Naive B cell (primary cell): ENCODE data around the gene SFXN1. TPM values are rescaled to one million over a fixed set of nuclear protein-coding genes. Genes with fewer than 3 reads are reported as not detected.

Experiments used
- polyA plus RNA-seq, 6 donors: library from polyadenylated mRNA; unstranded; fragments of 300-500 nt; fragmentation: Illumina TruSeq; gene quantifications; one replicate each; pipeline ENCODE4 v1.2.3, GENCODE V29; 2021; ENCODE audit warnings: low read depth in 6 of 6

The SFXN1 gene
- polyA plus RNA-seq, 6 donors from 2014 or later, result 12.0 to 18.0 (median 16.0) TPM

Other genes with a start within 250 kb of the SFXN1 start
- not detected for gene DRD1, start 34.4 kb upstream of the SFXN1 start, polyA plus RNA-seq
- gene HRH2, start 179.5 kb downstream of the SFXN1 start, polyA plus RNA-seq, result not detected